Measurements from ENCODE around the gene WDR33.

WDR33 gene

GRCh38 chr2:127670055-127670956 is 140.7 kb downstream of the WDR33 start:
- no peak for DNase-seq

GRCh38 chr2:127669056-127669455 is 141.9 kb downstream of the WDR33 start:
- no peak for DNase-seq

- no peak for DNase-seq
These were observed 145.6 kb downstream of the WDR33 start for GRCh38 chr2:127665267-127665893.

GRCh38 chr2:127664895-127665225 is 146.1 kb downstream of the WDR33 start:
- DNase-seq: no peak

- DNase-seq: no peak
These were observed 146.7 kb downstream of the WDR33 start for GRCh38 chr2:127664065-127664894.

DNA sequence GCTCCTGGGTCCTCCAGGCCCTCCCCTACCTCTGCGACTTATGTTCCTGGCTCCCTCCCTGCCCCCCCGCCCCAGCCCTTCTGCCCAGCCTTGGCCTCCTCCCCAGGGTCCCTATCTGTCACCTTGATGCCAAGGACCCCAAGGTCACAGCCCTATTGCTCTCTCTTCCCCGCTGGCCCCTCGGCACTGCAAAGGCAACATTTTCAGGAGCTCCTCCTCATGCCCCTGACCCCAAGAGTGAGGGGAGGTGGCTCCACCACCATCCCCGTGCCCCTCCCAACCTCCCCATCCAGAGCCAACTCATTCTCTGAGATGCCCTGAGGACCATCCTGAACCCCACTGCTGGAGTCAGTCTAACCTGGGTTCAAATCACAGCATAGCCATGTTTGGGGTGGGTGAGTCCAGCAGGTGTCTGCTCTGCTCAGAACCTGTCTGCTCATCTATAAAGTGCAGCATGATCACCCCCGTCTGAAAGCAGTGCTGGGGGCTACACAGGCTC is 147.4 kb downstream of the WDR33 start:
- no peak for DNase-seq

GRCh38 chr2:127662937-127663565 is 147.9 kb downstream of the WDR33 start:
- DNase-seq: no peak

DNA sequence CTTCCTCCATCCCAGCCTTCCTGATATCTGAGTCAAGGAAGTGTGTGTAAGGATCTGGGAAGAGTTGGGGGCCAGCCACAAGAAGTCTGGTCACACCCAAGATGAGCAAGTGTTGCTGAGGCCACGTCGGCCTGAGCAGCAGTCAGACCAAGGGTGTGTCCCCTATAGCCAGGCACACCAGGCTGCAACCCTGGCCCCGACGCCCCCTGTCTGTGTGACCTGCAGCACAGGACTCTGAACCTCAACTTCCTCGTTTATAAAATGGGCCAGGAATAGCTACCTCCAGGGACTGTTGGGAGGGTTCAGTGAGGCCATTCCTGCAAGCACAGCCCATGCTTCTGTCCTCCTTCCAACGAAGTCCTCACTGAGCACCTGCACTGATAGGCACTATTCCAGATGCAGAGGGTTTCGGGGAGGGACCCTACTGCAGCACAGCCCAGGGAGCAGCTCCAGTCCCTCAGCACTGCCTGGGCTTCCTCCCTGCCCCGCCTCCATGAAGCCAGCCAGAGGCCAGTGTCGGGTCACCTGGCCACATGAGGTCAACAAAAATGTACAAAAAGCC is 148.9 kb downstream of the WDR33 start:
- no peak for DNase-seq

DNA sequence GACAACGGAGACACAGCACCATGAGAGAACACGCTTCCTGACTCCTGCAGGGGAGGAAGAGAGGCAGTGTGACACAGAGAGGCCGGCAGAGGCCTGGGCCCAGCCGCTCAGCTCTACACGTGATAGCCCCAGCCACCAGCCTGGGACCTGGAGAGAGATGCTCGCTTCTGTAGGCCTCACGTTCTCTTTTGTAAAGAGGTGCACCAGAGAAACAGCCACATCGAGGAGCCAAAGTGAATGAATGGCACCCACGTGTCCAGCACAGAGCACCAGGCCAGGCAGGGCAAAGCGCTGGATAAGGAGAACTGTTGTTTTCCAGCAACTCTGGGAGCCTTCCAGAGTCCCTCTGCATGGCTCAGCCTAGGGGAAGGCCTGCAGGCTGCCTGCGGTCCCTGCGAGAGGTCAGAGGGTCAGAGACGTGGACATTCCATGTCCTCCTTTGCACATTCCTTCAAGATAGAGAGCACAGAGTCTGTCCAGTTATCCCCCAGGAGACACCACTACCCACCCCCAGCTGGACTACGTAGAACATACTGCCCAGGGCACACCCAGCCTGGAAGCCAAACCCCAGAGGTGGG is 149.8 kb downstream of the WDR33 start:
- DNase-seq: no peak

DNA sequence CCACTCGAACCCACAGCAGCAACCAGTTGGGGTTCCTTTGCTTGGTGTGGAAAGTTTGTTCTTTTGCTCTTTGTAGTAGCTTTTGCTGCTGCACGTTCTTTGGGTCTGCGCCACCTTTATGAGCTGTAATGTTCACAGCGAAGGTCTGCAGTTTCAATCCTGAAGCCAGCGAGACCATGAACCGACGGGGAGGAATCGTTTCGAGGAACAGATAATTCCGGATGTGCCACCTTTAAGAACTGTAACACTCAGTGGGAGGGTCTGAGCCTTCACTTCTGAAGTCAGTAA is 150.7 kb downstream of the WDR33 start:
- DNase-seq: no peak

GRCh38 chr2:127659408-127660290 is 151.3 kb downstream of the WDR33 start:
- DNase-seq: no peak

DNA sequence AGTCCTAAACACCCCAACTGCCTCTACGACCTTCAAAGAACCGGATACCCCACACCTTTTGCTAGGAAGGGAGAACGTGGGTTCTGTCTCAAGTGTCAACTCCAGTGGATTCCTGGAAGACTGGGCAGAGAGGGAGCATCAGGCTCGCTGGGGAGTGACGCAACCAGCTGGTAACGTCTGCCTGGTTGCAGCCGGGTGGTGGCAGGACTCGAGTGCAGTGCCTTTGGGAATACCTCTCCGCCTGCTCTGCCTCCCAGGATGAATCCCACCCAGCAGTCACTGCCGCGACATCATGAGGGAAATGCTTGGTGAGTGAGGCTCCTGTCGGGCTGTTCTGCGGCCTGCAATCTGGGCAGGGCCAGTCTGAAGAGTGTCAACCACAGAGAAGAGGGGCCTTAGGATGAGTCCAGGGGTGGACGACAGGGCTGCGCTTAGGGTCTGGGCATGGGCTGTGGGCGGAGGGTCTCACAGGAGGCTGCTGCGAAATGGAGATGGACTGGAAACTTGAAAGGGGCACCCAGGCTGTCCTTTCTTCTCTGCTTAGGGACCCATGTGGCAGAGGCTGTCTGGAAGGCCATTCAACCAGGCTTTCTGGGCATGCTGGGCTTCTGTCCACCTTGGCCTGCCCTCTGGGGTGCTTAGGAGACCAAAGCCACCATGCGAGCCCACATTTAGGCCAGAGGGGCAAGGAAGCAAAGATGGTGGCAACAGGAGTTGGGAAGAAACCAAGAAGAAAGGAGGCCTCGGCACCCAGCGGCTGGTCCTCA is 152.1 kb downstream of the WDR33 start:
- no peak for DNase-seq

GRCh38 chr2:127658146-127658545 is 152.8 kb downstream of the WDR33 start:
- no peak for DNase-seq

- no peak for DNase-seq
These were observed 153.8 kb downstream of the WDR33 start for GRCh38 chr2:127657232-127657595.

DNA sequence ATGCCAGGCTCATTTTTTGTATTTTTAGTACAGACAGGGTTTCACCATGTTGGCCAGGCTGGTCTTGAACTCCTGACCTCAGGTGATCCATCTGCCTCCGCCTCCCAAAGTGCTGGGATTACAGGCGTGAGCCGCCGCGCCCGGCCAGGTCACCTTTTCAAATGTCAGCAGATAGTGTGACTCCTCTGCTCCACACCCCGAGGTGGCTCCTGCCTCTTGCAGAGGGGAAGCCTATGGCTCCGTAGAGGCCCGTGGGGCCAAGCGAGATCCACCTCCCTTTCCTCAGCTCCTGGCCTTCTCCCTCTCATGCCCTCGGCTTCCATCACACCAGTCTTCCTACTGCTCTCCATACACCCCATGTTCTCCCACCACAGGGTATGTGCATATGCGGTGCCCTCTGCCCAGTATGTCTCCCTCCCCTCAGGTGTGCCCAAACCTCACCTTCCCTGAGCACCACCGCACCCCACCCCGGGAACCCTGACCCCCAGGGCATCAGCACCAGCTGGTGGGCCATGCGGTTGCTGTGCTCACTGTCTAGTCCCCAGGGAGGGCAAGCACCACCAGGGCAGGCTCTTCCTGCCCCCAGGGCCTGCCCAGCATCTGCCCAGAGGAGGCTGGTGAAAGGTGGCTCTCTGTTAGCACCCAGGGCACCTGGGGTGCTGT is 154.3 kb downstream of the WDR33 start:
- no peak for DNase-seq

DNA sequence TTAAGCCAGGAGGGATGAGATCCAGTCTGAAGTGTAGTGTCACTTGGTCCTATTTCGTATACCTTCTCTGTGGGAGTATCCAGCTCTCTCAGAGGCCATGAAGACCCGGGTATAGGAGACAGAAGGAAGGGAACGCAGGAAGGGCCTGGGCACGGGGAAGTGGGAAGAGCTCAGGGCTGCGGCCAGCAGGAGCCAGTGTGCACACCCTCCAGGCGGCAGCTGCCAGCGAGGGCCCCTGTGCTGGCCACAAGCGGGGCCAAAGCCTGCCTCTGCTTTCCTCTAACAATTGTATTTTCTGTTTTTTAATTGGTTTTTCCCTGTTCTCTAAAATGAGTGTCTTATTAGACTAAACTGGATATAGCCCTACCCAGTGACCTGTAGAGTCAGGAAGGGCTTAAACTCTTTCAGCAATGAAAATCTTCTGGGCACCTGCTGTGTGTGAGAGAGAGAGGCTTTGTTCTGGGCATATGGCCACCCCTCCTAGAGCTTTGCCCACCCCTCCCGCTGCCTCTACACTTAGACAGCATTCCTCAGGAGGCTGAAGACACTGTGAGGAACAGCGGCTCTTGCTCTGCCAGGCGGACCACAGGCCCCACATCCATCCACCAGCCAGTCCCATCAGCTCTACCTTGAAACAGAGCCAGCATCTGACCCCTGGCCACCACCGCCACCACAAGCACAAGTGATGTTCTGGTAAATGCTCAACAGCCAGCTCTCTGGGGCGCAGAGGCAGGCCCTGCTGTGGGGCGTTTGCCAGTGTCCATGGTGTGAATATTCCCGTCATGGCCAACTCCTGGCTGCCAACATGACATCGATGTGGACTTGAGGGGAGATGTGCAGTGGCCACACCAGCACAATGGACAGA is 155.5 kb downstream of the WDR33 start:
- DNase-seq: no peak

DNA sequence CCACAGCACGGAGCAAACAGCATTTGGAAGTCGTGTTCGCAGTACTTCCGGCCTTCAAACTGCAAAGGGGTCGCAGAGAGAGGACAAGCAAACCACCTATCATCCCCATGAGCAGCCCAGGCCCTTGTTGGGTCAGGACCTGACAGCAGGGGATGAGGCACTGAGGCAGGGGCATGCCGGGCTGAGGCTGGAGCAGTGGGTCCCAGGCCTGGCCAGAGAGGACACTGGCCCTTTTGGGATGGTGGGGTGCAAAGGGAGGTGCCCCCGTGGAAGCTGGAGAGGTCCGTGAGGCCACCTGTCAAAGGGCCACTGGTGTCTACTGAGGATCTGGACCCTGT is 156.2 kb downstream of the WDR33 start:
- DNase-seq: no peak

- DNase-seq: no peak
These were observed 156.7 kb downstream of the WDR33 start for GRCh38 chr2:127654084-127654837.
